GM12875 (cell line): Measurements from ENCODE around the gene CDHR3.

Experiments used
- H3K4me3 ChIP-seq: one replicate; pipeline ENCODE4 v1.5.1; 2011; ENCODE audit warnings: low read depth, low read length, control low read depth
- CTCF ChIP-seq: IDR thresholded peaks from 2 replicates; pipeline ENCODE4 v1.5.1; 2011; ENCODE audit warnings: low read depth, mild to moderate bottlenecking, control low read depth, inconsistent platforms, low read length, moderate library complexity, borderline replicate concordance; ENCODE audit not compliant: insufficient read depth

CDHR3 gene

GRCh38 chr7:106063692-106064091, 100.6 kb downstream of the CDHR3 start:
- no peak overlapping the region for H3K4me3 ChIP-seq
- no peak for TF ChIP-seq CTCF

GRCh38 chr7:106064316-106064715, 101.3 kb downstream of the CDHR3 start:
- TF ChIP-seq CTCF: no peak
- no peak overlapping the region for H3K4me3 ChIP-seq

- TF ChIP-seq CTCF: no peak
- no peak overlapping the region for H3K4me3 ChIP-seq
Observed at GRCh38 chr7:106064771-106065574, 101.9 kb downstream of the CDHR3 start.

GRCh38 chr7:106065575-106066500, 102.8 kb downstream of the CDHR3 start:
- no peak for TF ChIP-seq CTCF
- no peak overlapping the region for H3K4me3 ChIP-seq

GRCh38 chr7:106067678-106068077, 104.6 kb downstream of the CDHR3 start:
- no peak for TF ChIP-seq CTCF
- H3K4me3 ChIP-seq: no peak overlapping the region

- no peak overlapping the region for H3K4me3 ChIP-seq
- TF ChIP-seq CTCF: no peak
Observed at GRCh38 chr7:106068538-106068961, 105.5 kb downstream of the CDHR3 start.
